Stimulated activated CD4-positive, alpha-beta T cell treated with anti-CD3 and anti-CD28 coated beads, Interleukin-1b, Interleukin-23, amount 100 ng/mL, for 4 hours (primary cell): ENCODE results near the gene POLR2I.

Source experiments
- DNase-seq, 2 donors: peaks; one replicate each; pipeline ENCODE4 v3.0.0-alpha.2; 2020; ENCODE audit warnings: low read depth in 2 of 2

The POLR2I gene

DNA sequence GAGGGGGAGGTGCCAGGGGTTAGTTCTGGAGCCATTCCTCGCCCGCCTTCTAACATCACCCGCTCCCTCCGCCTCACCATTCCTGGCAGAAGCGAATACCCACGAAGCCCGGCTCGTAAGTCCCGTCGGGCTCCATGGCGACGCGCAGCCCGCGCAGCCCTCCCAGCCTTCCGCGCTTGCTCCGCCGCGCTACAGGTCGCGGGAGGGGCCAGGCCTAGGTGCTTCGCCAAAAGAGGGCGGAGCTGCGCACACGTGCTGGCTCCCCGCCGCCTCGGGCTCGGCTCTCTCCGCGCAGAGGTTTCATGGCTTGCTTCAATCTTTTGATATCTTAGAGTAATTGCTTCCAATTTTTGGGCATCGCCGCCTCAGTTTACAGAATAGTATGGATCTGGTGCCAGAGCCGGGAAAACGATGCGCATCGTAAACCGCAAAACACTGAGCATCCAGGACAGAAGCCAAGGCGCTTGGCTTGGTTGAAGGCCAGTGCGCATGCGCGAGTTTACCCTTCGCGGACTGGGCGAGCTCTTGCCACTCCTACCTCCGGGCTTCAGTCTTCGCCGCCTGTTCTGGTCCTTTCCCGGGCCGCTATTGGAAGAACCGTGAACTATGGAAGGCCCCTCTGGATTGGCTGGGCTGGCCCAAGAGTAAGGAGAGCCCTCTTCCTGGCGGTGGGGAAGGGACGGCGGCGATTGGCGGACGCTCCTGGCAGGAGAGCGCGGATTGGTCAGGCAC lies at the start of gene POLR2I:
POLR2I (minus strand) TSS at position 155 of the 732 bp plus-strand sequence; CDS start at position 136, 19 bp downstream.
- DNase-seq, result peak; percentile 96 to 97

DNA sequence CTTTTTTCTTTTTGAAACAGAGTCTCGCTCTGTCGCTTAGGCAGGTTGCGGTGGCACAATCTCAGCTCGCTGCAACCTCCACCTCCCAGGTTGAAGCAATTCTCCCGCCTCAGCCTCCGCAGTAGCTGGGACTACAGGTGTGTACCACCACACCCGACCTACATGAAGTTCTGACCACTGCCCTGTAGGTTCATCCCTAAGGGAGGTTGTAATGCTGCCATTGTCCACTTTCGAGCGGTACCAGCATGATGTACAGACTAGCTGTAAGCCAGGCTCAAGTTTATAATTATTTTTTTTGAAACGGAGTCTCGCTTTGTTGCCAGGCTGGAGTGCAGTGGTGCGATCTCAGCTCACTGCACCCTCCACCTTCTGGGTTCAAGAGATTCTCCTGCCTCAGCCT lies 49.1 kb upstream of the POLR2I start:
- no peak for DNase-seq

DNA sequence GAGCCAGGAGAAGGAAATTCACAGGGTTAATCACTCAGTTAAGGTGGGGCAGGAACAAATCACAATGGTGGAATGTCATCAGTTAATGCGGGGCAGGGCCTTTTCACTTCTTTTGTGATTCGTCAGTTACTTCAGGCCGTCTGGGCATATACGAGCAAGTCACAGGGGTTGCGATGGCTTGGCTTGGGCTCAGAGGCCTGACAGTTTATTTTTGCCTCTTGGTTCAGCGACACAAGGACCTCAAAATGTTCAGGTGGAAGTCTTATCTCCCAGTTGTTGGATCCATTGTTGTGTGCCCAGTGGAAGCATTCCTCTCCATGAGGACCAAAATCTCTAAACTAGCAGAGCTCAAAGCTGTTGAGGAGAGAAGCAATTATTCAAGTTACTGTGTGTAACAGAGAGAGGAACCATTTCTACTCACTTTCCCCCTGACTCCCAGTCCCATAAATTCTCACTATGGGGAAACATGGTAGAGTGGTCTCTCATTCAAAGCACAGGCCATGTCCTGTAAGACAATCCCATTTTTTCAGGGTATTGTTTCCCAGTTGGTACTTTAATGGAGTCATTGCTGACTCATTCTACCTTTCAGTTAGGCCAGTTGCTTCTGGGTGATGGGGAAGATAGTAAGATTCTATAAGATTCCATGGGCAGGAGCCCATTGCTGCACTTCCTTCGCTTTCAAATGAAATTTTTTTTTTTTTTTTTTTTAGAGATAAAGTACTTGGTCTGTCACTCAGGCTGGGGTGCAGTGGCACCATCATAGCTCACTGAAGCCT lies 46.3 kb upstream of the POLR2I start:
- no peak for DNase-seq

DNA sequence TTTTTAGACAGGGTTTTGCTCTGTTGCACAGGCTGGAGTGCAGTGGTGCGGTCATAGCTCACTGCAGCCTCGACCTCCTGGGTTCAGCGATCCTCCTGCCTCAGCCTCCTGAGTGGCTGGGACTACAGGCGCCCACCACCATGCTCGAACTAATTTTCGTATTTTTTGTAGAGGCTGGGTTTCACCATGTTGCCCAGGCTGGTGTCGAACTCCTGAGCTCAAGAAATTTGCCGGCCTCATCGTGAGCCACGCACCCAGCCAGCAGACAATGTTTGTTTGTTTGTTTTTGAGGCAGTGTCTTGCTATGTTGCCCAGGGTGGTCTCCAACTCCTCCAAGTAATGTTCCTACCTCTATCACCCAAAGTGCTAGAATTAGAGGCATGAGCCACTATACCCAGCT lies 38.5 kb upstream of the POLR2I start:
- DNase-seq, result no peak

DNA sequence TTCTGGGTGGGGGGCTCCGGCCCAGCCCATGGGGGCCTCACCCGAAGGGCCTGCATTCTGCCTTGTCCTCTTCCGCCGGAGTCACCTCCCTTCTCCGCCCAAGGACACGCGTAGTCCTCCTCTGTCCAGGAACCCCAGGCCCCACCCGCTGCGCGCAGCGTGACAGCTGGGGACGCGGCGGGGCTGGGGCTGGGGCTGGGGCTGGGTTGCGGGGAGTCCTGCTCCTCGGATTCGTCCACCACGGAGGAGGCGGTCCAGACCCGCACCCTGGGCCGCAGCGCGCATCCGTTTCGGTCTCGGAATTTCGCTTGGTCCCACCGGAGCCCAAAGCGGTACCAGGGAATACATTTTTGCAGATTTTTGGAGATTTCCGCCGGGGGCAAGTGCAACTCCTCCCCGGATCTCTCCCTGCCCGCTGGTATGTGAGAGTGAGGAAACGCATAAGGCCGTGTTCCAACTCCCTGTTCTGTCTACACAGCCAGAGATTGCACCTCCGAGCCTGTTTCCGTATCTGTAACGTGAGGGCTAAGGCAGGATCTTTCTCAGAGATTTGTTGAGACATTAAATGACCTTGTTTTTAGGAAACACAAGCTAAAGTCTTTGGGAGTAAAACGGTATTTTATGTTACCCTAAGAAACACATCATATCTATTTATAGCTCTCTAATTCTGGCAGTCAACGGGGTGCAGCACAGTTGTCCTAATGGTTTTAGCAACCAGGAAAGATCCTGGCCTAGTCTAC lies 37.8 kb upstream of the POLR2I start, which contains the start of gene COX7A1:
COX7A1 (minus strand) TSS at position 96 of the 740 bp plus-strand sequence; CDS start at position 56, 40 bp downstream.
- no peak for DNase-seq

DNA sequence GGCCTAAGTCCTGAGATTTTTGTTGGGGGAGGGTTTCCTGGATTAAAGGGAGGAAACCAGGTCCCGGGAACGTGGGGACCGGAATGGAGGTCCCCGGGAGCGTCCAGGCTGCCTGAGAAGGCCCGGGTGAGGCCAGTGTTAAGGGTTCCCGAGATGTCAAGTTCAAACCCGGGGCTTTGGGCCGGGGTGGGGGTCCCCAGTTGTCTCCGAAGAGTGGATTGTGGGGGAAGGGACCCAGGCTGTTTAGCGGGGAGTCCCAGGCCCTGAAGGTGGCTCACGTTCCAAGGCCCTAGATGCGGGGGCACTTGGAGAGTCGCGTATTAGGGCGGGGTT lies 37.3 kb upstream of the POLR2I start:
- no peak for DNase-seq

DNA sequence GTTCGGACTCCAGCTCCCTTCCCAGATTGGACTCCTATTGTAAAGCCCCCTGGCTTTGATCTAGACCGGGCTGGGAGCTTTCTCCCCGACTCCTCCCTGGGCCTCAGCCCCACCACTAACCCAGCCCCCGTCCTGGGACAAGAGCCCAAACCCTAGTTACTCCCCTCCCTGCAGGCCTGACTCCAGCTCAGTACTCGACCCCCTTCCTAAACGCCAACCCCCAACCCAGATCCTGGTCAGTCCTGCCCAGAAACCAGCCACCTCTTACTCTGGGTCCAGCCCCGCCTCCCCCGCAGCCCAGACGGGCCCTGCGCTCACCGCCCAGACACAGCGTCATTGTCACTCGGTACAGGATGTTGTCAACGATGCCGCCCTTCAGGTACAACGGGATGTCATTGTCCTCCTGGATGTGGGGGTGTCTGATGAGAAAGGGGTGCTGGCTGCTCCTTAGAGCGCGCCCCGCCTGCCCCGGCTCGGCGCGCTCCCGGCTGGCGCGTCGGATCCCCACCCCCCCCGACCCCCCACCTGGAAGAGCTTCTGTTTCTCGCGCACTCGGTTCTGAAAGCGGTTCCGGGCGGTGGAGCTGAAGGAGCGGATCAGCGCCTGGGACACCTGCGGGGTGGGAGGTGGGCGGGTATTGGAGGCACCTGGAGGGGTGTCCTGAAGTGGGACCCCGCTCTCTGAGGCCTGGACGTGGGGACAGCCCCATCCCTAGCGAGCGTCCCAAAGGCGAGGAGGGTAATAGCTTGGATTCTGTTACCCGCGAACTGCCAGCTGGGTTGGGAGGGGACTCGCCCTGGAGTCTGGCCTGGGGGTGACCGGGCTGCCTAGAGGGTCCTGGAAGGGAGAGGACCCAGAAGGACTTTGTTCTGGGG lies 36.7 kb upstream of the POLR2I start:
- DNase-seq, result no peak

DNA sequence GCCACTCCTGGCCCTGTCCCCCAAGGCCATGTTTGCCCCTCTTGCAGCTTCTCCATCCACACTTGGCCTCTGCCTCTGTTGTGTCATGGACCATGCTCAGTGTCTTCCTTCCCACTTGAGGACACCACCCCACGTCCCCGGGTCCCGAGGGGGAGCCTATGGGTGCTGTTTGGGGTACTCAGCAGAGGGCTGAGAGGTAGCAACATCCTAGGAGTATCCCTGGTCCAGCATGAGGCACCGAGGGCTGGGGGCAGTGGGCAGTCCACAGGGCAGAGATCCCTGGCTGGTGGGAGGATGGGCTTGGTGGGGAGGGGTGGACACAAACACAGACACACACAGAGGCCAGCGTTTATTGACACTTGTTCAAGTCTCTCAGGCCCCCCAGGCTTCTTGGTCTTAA lies 35.9 kb upstream of the POLR2I start:
- DNase-seq, result no peak

DNA sequence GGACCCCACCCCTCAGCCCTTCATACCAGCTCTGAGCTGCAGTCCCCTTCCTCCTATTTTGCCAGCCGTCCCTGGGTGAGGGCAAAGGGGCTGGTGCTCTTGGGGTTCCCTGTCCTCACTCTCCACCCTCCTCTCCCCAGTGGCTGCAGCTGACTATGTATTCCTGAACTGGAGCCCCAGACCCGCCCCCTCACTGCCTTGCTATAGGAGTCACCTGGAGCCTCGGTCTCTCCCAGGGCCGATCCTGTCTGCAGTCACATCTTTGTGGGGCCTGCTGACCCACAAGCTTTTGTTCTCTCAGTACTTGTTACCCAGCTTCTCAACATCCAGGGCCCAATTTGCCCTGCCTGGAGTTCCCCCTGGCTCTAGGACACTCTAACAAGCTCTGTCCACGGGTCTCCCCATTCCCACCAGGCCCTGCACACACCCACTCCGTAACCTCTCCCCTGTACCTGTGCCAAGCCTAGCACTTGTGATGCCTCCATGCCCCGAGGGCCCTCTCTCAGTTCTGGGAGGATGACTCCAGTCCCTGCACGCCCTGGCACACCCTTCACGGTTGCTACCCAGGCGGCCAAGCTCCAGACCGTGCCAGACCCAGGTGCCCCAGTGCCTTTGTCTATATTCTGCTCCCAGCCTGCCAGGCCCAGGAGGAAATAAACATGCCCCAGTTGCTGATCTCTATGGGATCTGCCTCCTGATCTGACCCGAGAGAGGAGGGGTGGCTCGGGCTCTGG lies 35.2 kb upstream of the POLR2I start:
- DNase-seq, result no peak

DNA sequence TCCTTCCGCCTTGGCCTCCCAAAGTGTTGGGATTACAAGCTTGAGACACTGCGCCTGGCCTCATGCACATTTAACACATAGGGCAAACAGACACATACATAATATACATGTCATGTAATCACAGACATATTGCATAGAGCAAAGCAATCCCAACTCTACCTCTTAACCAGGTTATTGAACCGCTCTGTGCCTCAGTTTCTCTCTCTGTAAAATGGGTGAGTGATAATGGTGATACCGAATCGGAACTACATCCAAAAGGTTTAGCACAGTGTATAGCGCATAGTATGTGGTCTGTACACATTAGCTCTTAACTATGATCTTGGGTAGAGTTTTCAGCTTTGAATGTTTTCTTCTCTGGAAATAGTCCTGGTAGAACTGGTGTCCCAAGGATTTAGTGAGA lies 29.9 kb upstream of the POLR2I start:
- DNase-seq, result no peak

DNA sequence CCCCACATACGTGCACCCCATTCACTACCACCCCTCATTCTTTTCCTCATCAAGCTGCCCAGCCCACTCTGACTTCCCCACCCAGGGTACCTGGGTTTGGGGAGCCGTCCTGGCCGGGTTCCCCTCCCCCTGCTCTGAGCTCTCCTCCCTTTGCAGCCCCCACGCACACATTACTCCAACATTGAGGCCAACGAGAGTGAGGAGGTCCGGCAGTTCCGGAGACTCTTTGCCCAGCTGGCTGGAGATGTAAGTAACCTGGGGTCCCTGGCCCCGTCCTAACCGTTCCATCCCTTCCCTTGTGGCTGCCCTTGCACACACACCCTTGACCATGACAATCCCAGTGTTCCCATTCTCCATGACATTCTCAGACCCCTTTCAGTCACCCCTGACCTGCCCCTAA lies 27.8 kb upstream of the POLR2I start:
- no peak for DNase-seq

DNA sequence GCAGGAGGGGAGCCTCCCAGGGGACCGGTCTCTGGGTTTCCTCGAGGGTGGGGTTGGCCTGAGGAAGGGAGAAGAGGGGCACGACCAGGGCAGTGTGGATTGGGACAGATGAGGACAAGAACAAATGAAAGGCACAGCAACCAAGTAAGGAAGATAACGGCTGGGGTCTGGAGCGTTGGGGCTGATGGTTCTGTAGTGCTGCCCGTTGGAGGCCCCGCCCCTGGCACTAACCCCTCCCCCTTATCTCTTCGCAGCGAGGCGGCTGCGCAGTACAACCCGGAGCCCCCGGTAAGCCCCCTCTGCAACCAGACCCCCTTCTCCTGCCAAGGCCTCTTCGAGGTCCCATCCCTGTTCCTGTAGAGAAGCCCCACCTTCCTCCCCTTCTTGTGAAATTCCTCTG lies 27.4 kb upstream of the POLR2I start:
- DNase-seq, result no peak

DNA sequence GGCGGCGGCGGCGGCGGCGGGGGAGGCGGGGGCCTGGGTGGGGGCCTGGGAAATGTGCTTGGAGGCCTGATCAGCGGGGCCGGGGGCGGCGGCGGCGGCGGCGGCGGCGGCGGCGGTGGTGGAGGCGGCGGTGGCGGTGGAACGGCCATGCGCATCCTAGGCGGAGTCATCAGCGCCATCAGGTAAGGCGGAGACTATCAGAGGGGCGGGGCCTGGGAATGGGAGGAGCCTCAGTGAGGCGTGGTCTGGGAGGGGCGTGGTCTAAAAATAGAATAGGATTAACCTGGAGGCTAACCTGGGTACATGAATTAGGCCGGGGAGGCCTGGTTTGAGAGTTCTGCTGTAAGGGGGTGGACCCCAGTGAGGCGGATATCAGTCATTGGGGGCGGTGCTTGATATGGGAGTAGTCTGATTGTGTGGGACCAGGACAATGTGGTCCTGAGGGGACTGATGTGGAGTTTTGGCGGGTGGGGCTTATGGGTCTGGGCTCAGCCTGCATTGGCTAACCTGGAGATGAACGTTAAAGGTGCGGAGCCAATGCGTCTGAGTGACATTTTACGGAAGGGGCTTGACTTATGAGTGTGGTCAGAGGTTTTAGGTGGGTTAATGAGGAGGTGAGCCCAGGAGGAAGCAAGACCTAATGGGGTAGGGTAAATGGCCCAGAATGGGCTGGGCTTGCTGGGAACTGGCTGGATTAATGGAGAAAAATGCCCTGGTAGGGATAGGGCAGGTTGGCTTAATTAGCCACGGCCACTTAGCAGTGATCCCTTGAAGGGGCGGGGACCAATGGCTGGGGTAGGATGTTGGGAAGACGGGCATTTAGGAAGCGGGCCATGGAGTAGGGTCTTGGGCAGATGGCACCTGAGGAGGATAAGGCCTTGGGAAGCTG lies 26.6 kb upstream of the POLR2I start:
- DNase-seq, result peak; percentile 86 to 95

DNA sequence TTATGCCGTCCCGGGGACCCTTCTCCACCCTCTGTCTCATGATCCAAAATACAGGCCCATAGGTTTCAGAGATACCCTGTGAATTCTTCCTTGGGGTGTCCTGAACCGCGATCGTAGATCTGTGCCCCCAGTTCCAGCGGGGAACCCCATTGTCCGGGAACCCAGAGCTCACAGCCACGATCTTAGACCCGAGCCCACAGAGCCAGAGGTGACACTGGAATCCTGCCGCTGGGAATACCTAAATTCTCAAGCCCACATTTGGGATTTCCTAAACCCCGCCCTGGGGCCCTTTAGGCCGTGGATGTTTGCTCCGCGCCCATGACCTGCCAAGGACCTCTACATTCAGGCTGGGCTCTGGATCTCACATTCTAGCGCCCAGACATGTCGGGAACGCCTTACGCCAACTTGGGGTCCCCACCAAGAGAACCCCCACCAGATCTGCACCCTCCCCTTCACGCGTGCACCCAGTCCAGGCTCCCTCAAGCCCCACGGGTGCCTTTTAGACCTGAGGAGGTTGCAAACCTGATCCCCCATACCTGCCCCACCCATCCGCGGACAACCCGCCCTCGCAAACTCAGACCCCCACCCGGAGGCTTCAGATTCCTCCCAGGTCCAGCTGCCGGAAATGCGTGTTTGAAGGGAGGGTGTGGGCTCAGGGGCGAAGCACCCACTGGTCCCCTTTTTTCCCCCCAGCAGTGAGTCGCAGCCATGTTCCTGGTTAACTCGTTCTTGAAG lies 25.8 kb upstream of the POLR2I start:
- peak in 1 of 2 donors; percentile 37 for DNase-seq

DNA sequence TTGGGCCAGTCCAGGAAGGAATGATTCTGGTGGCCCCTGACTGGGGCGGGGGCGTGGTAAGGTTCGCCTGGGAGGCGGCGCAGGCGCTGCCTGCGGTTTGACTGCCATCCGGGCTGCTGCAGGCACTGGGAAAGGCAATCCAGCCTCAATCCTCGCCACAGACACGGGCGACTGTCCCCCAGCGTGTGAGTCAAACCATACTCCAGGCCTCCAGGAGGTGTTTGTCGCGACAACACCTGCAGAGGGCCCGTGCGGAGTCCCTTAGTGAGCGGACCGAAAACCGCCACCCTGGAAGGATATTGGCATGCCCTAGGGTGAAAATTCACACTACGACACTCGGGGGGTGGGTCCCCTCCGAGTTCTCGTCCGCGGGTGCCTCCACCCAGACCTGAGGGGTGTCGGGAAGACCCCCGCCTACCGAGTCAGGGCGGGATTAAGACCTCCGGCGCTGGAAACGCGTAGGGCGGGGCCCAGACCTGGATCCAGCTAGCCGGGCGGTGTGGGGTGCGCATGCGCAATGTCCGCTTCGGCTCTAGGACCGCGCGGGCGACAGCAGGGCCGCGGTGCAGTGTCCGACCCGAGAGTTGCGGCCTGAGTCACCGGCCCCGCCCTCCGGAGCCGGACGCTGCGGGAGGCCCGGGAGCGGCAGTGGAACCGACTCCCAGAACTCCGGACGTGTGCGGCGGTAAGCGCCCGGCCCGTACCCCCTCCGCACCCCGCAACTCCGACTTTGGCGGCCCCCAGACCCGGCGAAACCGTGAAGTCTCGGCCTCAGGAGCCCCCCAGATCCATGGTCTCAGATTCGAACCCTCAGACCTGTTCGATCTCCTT lies 25.0 kb upstream of the POLR2I start, which contains the start of gene CAPNS1:
CAPNS1 (plus strand) TSS at position 594 of the 831 bp plus-strand sequence. CDS start 946 bp downstream, outside the sequence.
- peak; percentile 79 to 89 for DNase-seq

DNA sequence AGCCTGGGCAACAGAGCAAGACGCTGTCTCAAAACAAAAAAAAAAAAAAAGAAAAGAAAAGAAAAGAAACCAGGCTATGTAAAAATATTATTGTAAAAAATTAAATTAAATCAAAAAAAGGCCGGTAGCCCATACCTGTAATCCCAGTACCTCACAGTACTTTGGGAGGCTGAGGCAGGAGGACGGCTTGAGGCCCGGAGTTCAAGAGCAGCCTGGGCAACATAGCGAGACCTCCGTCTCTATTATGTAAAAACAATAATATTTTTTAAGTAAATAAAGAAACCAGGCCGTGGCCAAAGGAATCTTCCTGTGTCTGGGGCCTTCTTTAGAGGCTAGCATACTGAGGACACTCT lies 24.4 kb upstream of the POLR2I start:
- no peak for DNase-seq

DNA sequence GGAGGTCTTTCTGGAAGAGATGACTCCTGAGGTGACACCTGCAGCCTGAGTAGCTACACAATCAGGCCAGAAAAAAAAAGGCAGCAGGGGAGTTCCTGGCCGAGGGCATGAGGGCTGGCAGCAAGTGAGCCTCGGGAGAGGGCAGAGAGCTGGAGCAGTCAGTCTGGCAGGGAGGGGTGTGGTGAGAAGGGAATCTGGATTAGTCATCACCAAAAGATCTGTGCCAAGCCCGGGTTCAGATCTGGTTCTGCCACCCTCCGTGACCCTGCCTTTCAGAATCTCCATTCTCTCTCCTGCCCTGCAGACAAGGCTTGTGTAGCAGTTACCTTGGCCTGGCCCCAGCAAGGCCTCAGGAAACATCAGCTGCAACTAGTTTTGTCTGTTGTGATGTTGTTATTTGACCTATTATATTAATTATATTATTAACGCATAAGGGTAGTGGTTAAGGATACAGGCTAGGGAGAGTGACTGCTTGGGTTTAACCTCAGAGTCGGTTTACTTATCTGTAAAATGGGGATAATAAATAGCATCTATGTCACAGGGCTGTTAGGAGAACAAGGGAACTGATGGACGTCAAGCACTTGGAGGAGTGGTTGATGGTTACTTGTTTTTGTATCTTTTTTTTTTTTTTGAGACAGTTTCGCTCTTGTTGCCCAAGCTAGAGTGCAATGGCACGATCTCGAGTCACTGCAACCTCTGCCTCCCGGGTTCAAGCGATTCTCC lies 22.4 kb upstream of the POLR2I start:
- no peak for DNase-seq
